Adrenal gland (tissue), 12 donors: Measurements from ENCODE around the gene GABRB3. TPM values are rescaled to one million over a fixed set of nuclear protein-coding genes. Genes with fewer than 3 reads are reported as not detected.

Source experiments
- DNase-seq, 7 donors: peaks; one replicate each; pipeline ENCODE4 v3.0.0-alpha.2; 2019 to 2020
- H3K27ac ChIP-seq, 5 donors: fragments of 200-600 bp; sonication (generic) in 4 of 5; 1 replicate in 3 of 5; 2 replicates in 2 of 5; pipeline versions ENCODE4 v1.5.1 to v1.8.0; 2016 to 2020; ENCODE audit warnings: mild to moderate bottlenecking in 1 of 5
- H3K27me3 ChIP-seq: fragments of 200-600 bp; 2 replicates; pipeline ENCODE4 v1.8.0; 2021
- H3K36me3 ChIP-seq, 2 donors: fragments of 200-600 bp; replicated peaks in 1 of 2; 1 replicate in 1 of 2; 2 replicates in 1 of 2; pipeline versions ENCODE4 v1.5.1 to v1.8.0; 2018 to 2022
- H3K4me1 ChIP-seq, 2 donors: fragments of 200-600 bp; replicated peaks in 1 of 2; 1 replicate in 1 of 2; 2 replicates in 1 of 2; pipeline versions ENCODE4 v1.5.1 to v1.8.0; 2018 to 2021
- H3K4me3 ChIP-seq, 4 donors: fragments of 200-600 bp; sonication (generic) in 3 of 4; one replicate each; pipeline ENCODE4 v1.5.1; 2016 to 2018
- H3K9me3 ChIP-seq, 3 donors: fragments of 200-600 bp; sonication (generic) in 1 of 3; replicated peaks in 1 of 3; 1 replicate in 2 of 3; 2 replicates in 1 of 3; pipeline versions ENCODE4 v1.5.1 to v1.8.0; 2016 to 2021
- CTCF ChIP-seq, 6 experiments: fragments of 450-650 bp in 4 of 6; fragments of 200-600 bp in 2 of 6; sonication (generic) in 1 of 6; IDR thresholded peaks; 1 replicate in 5 of 6; 2 replicates in 1 of 6; pipeline versions ENCODE4 v1.5.1 to v1.8.0; 2016 to 2021; ENCODE audit warnings: antibody characterized with exemption in 6 of 6, mild to moderate bottlenecking in 2 of 6, moderate library complexity in 1 of 6
- POLR2A ChIP-seq, 2 donors: fragments of 450-650 bp; IDR thresholded peaks; one replicate each; pipeline ENCODE4 v1.6.1; 2017; ENCODE audit warnings: antibody characterized with exemption in 2 of 2, mild to moderate bottlenecking in 2 of 2, moderate library complexity in 1 of 2
- WGBS, 4 donors: extraction: QIAGEN DNeasy Blood & Tissue Kit in 2 of 4; methylation state at CpG; one replicate each; pipeline versions ENCODE4 v1.1.5 to v1.1.7; 2013 to 2017; 5-methylcytosine and 5-hydroxymethylcytosine counted together
- intact Hi-C, 2 donors: fragments of 100-400 bp; cut with DNase I; formaldehyde crosslinking; loops; one replicate each; pipeline versions ENCODE4 v1.14.1 to v1.15.0; 2022 to 2023
- polyA plus RNA-seq, 3 donors: library from polyadenylated mRNA; stranded (reverse); fragments of 200-250 nt in 2 of 3; fragments of 350-450 nt in 1 of 3; fragmentation: Illumina TruSeq in 1 of 3; extraction: RNeasy Lipid Tissue Mini Kit (QIAGEN cat#74804) in 1 of 3; gene quantifications; one replicate each; pipeline ENCODE4 v1.2.3, GENCODE V29; 2013 to 2014
- total RNA-seq, 9 donors: library from RNA; depleted of rRNA in 4 of 9; stranded (reverse); fragments of >200 nt in 4 of 9; fragments of 120-200 nt in 1 of 9; fragmentation: NEBNext Ultra II Directional in 1 of 9; extraction: Animal tissue kit (Norgen Biotek cat#: 25700) in 1 of 9; gene quantifications; one replicate each; pipeline versions ENCODE4 v1.1.0 to v1.2.4, GENCODE V29; 2013 to 2023
- donor health status: healthy with polysubstance abuse.
- donor health status: Bipolar disorder and iron deficiency.
- donor health status: DM: yes; HTN: yes; CAD: no.
- donor health status: DM: no; HTN: no; CAD: no.
- donor health status: DM: no; HTN: no; CAD: no.
- donor health status: DM: yes; HTN: yes; CAD: no.

GABRB3 gene
- total and polyA plus RNA-seq, 12 donors, result 0.95 to 13.3 (median 2.8) TPM

DNA sequence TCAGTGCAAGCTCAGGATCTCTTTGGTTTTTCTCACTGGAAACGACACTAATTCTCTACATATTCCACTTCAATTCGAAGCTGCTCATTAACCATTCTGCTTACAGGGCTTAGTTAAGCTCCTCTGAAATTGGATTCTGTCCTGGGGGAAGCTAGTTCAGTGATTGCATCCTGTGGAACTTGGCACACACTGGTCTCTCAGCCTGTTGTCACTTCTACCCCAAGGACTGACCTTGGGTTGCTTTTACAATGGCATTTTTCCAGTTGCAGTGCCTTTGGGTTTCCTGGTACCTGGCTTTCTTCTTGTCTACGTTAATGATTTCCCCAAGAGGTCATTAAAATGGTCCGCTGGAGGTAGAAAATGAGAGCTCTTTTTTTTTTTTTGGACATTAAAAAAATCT lies 33.3 kb upstream of the GABRB3 start:
- intact Hi-C loops, result no loop called here
- no peak overlapping the region for H3K4me3 ChIP-seq
- H3K27me3 ChIP-seq, result no peaks in the 10 kb centered on the region
- peaks cover 0 to 4% (median 0%) of the 10 kb centered on the region in 3 donors for H3K9me3 ChIP-seq
- H3K27ac ChIP-seq, result no peak overlapping the region
- no peaks in the 10 kb centered on the region for H3K4me1 ChIP-seq
- 24 to 46% (median 30%) methylated on average over 4 of the region's 4 CpGs for WGBS, 4 donors
- no peaks in the 10 kb centered on the region for H3K36me3 ChIP-seq
- TF ChIP-seq CTCF (IDR thresholded peaks at IDR 0.05), result no peak
- peak in 2 of 7 donors; percentile 7 to 16 for DNase-seq

- 75 to 82% (median 76%) methylated on average over 5 of the region's 5 CpGs for WGBS, 4 donors
- intact Hi-C loops, result no loop called here
- DNase-seq, result no peak
- Histone ChIP-seq H3K27ac (no peak overlapping the region), H3K4me3 (no peak overlapping the region), H3K9me3 (peaks cover 0 to 4% (median 0%) of the 10 kb centered on the region in 3 donors), H3K27me3 (no peaks in the 10 kb centered on the region), H3K36me3 (no peaks in the 10 kb centered on the region), H3K4me1 (no peaks in the 10 kb centered on the region)
- no peak for TF ChIP-seq POLR2A (IDR thresholded peaks at IDR 0.05)
- no peak for TF ChIP-seq CTCF (IDR thresholded peaks at IDR 0.05)
Measured at GRCh38 chr15:26805470-26805869, 32.6 kb upstream of the GABRB3 start.

- no peaks in the 10 kb centered on the region for H3K27me3 ChIP-seq
- peaks cover 0 to 4% (median 0%) of the 10 kb centered on the region in 3 donors for H3K9me3 ChIP-seq
- TF ChIP-seq POLR2A (IDR thresholded peaks at IDR 0.05) (no peak), CTCF (IDR thresholded peaks at IDR 0.05) (no peak)
- no peaks in the 10 kb centered on the region for H3K36me3 ChIP-seq
- H3K4me1 ChIP-seq, result no peaks in the 10 kb centered on the region
- no peak overlapping the region for H3K4me3 ChIP-seq
- no peak for DNase-seq
- intact Hi-C loops, result no loop called here
- 58 to 70% (median 59%) methylated on average over 11 of the region's 11 CpGs for WGBS, 4 donors
- H3K27ac ChIP-seq, result no peak overlapping the region
Measured at GRCh38 chr15:26804063-26804804, 31.4 kb upstream of the GABRB3 start.

DNA sequence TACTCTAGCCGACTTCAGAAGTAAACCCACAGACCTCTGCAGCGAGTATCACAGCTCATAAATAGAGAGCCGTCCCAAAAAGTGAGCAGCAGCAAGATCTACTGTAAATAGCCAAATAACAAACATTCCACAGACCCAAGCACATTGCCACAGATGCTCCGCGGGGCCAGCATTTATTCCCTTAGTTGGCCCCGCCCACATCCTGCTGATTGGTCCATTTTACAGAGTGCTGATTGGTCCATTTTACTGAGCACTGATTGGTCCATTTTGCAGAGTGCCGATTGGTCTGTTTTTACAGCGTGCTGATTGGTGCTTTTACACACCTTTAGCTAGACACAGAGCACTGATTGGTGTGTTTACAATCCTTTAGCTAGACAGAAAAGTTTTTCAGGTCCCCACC lies 17.3 kb upstream of the GABRB3 start:
- no peaks in the 10 kb centered on the region for H3K9me3 ChIP-seq
- TF ChIP-seq CTCF (IDR thresholded peaks at IDR 0.05) (no peak), POLR2A (IDR thresholded peaks at IDR 0.05) (no peak)
- no peak overlapping the region for H3K4me3 ChIP-seq
- intact Hi-C loops, result no loop called here
- no peaks in the 10 kb centered on the region for H3K27me3 ChIP-seq
- no peaks in the 10 kb centered on the region for H3K36me3 ChIP-seq
- DNase-seq, result no peak
- H3K27ac ChIP-seq, result no peak overlapping the region
- 81 to 86% (median 84%) methylated on average over 8 of the region's 8 CpGs for WGBS, 4 donors
- H3K4me1 ChIP-seq, result no peaks in the 10 kb centered on the region
